ENCODE measurements around the gene PRSS48.
"Not testable (repeated sequence)": the region's sequence is repeated elsewhere in the genome, so short reads cannot be mapped to it uniquely, and the experiment has no call there.

Gene PRSS48

DNA sequence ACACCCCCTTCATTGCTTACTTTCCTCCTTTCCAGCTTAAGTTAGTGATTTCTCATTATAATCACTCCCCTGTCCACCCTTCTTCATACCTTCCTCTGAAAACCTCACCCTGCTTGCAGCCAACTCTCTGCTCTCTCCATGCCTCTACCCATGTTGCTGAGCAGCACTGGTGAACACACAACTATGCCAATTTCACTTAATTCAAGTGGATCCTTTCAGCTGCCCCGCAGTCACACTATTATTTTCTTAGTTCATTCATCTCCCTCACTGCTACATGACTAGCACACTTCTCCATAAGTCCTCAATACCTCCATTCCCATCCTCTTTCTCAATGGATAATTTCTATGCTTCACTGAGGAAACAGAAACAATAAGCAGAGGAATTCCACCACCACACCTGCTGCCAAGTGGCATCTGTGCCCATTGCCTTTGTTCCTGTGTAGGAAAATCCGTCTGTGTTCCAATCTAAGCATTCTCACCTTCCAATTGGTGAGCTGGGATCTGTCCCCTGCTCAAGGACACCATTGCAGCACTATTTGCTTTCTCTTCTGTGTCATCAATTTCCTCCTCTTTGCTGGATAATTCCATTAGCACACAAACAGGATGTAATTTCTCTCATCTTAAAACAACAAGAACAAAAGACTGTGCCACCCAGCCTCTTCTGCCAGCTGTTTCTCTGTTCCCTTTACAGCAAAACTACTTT is 25.2 kb upstream of the PRSS48 start:
- TF ChIP-seq CTCF (IDR thresholded peaks at IDR 0.05), result no peak
- no peak overlapping the region for H3K4me3 ChIP-seq
- no peaks in the 10 kb centered on the region for H3K27me3 ChIP-seq
- no peaks in the 10 kb centered on the region for H3K9me3 ChIP-seq
- H3K36me3 ChIP-seq, result no peaks in the 10 kb centered on the region
- H3K4me1 ChIP-seq, result peaks cover 0 to 3% (median 0%) of the 10 kb centered on the region in 4 donors
- intact Hi-C loops (cut with DNase I; ENCODE audit: low total_unique reads), result no loop called here
- DNase-seq, result no peak
- H3K27ac ChIP-seq, result no peak overlapping the region

GRCh38 chr4:151255226-151255625 is 21.7 kb upstream of the PRSS48 start:
- H3K4me3 ChIP-seq; H3K9me3 ChIP-seq; DNase-seq; H3K36me3 ChIP-seq; H3K4me1 ChIP-seq; H3K27ac ChIP-seq; H3K27me3 ChIP-seq; intact Hi-C loops (cut with DNase I; ENCODE audit: low total_unique reads): not testable (repeated sequence)

DNA sequence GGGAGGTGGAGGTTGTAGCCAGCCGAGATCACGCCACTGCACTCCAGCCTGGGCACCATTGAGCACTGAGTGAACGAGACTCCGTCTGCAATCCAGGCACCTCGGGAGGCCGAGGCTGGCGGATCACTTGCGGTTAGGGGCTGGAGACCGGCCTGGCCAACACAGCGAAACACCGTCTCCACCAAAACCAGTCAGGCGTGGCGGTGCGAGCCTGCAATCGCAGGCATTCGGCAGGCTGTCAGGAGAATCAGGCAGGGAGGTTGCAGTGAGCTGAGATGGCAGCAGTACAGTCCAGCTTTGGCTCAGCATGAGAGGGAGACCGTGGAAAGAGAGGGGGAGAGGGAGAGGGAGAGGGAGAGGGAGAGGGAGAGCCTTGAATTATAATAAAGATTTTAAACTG is 21.3 kb upstream of the PRSS48 start:
- H3K36me3 ChIP-seq; H3K4me3 ChIP-seq; H3K4me1 ChIP-seq; H3K27me3 ChIP-seq; H3K27ac ChIP-seq; intact Hi-C loops (cut with DNase I; ENCODE audit: low total_unique reads); DNase-seq; H3K9me3 ChIP-seq: not testable (repeated sequence)

DNA sequence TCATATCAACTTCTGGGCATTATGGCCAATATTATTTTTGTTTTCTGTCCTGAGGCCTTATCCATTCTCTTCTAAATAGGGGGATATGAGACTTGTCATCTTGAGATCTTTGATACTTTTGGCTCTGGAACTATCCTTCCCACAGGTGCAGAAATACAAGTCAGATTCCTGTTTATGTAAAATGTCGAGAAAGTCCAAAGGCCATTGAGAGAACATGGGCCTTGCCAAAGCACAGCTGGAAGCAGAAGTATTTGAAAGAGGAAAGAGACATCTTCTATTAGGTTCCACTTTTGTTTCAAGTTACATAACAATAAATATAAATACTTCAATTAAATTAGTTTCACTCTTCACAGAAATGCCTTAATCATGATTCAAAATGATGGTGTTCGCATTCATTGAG is 20.8 kb upstream of the PRSS48 start:
- Histone ChIP-seq H3K9me3 (no peaks in the 10 kb centered on the region), H3K4me3 (no peak overlapping the region), H3K27me3 (no peaks in the 10 kb centered on the region), H3K4me1 (peaks cover 0 to 6% (median 0%) of the 10 kb centered on the region in 4 donors), H3K36me3 (no peaks in the 10 kb centered on the region), H3K27ac (no peak overlapping the region)
- DNase-seq, result no peak
- intact Hi-C loops (cut with DNase I; ENCODE audit: low total_unique reads), result no loop called here
- TF ChIP-seq CTCF (IDR thresholded peaks at IDR 0.05), result no peak

DNA sequence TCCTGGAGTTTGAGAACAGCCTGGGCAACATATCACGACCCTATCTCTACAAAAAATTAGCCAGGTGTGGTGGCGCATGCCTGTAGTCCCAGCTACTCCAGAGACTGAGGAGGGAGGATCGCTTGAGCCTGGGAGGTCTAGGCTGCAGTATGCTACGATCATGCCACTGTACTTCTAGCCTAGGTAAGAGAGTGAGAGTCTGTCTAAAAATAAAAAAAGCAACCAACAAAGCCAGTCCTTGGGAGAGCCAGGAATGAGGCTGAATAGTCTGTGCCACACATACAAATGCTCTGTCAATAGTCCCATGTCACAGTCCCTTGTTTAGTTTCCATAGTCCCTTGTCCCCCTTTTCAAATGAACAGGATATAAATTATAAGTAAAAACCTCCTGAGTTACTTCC is 19.3 kb upstream of the PRSS48 start:
- no peak for DNase-seq
- no peak overlapping the region for H3K27ac ChIP-seq
- H3K4me3 ChIP-seq, result no peak overlapping the region
- no peaks in the 10 kb centered on the region for H3K9me3 ChIP-seq
- no peaks in the 10 kb centered on the region for H3K36me3 ChIP-seq
- no peak for TF ChIP-seq CTCF (IDR thresholded peaks at IDR 0.05)
- intact Hi-C loops (cut with DNase I; ENCODE audit: low total_unique reads), result no loop called here
- no peaks in the 10 kb centered on the region for H3K27me3 ChIP-seq
- peaks cover 0 to 16% (median 0%) of the 10 kb centered on the region in 4 donors for H3K4me1 ChIP-seq

- Histone ChIP-seq H3K27me3 (no peaks in the 10 kb centered on the region), H3K36me3 (no peaks in the 10 kb centered on the region), H3K4me3 (no peak overlapping the region), H3K9me3 (no peaks in the 10 kb centered on the region), H3K27ac (no peak overlapping the region), H3K4me1 (peaks cover 0 to 14% (median 0%) of the 10 kb centered on the region in 4 donors)
- no peak for TF ChIP-seq CTCF (IDR thresholded peaks at IDR 0.05)
- DNase-seq, result no peak
- intact Hi-C loops (cut with DNase I; ENCODE audit: low total_unique reads), result no loop called here
Measured at GRCh38 chr4:151259752-151260151, 17.2 kb upstream of the PRSS48 start.

DNA sequence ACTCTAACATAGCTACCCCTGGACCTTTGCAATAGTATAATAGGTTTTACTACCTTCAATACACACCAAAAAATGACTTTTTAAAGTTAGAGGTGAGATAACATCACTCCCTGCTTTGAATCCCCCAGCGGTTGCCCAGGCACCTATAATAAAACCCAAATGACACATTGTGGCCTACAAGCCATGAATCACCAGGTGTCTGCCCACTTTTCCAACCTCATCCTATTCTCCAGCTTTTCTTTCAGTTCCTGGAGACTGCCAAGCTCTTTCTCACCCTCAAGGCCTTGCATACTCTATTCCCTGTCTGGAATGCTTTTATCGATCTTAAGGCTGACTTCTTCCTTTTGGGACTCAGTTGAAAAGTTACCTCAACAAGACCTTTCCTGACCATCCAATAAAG is 16.4 kb upstream of the PRSS48 start:
- intact Hi-C loops (cut with DNase I; ENCODE audit: low total_unique reads), result no loop called here
- no peaks in the 10 kb centered on the region for H3K27me3 ChIP-seq
- peaks cover 0 to 14% (median 0%) of the 10 kb centered on the region in 4 donors for H3K4me1 ChIP-seq
- H3K36me3 ChIP-seq, result no peaks in the 10 kb centered on the region
- no peak for TF ChIP-seq CTCF (IDR thresholded peaks at IDR 0.05)
- DNase-seq, result no peak
- H3K4me3 ChIP-seq, result no peak overlapping the region
- no peaks in the 10 kb centered on the region for H3K9me3 ChIP-seq
- H3K27ac ChIP-seq, result no peak overlapping the region

Measured in tibial artery (tissue), 4 donors.